Stromal cell of bone marrow (primary cell): Measurements from ENCODE around the gene SMIM10L2A.
"Not testable (repeated sequence)": the region's sequence is repeated elsewhere in the genome, so short reads cannot be mapped to it uniquely, and the experiment has no call there.

ENCODE experiments used
- DNase-seq: peaks from one replicate; pipeline ENCODE4 v3.0.0-alpha.2; 2012; ENCODE audit warnings: low read depth

SMIM10L2A gene

GRCh38 chrX:135454816-135455215 is 33.1 kb downstream of the SMIM10L2A start:
- no peak for DNase-seq

- DNase-seq = not testable (repeated sequence)
These were observed 40.0 kb downstream of the SMIM10L2A start for GRCh38 chrX:135461756-135462155.

DNA sequence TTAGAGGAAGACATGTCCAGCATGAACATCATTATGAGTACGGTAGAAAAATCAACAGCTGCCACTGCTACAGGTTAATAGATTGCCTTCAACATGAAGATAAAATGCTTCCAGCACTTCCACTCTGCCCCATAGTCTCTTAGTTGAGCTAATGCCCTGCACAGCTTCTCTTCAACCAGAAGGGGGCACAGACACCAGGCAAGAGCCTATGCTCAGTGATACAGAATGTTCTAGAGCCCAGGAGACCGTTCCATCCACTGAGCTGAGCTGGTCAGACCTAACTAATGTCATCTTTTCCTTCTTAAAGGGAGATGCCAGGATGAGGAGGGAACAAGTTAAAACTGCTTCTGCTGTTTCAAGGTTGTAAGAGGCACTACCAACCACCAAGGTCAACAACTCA is 42.2 kb downstream of the SMIM10L2A start:
- DNase-seq = no peak

DNA sequence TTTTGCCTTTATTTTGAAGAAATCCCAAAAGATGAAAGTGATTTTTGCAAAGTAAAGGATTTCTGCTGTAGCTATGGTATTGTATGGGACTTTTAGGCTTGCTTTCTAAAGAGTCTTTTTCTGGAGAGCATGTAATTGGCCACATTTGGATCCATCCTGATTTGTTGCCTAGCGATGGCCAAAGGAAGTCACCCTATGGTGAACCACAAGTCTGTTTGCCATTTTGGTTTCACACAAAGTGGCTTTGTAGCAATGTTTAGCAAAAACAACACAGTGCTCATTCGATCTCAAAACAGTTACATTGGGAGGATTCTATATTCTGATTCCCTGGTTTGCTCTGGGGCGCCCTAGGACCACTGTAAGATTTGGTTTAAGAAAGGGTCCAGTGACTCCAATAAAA is 54.6 kb downstream of the SMIM10L2A start:
- DNase-seq = no peak

DNA sequence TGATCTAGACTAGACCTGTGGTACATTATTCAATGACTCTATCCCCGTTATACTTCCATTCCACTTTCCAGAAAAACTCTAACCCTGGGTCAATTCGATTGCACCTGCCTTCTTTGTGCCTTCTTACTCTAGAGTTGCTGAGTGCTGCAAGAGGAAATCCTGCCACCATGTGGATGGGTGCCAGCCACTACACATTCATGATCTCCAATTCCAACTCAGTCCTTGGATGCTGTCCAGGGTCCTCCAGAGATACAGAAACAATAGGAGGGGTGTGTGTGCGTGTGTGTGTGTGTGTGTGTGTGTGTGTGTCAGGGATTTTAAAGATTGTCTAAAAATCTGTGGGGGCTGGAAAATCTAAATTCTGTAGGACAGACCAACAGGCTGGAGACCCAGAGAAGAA is 55.8 kb downstream of the SMIM10L2A start:
- DNase-seq = peak; percentile 36
